Measurements from ENCODE around the gene ADK.

GRCh38 chr10:74118804-74119203 lies 32.2 kb upstream of the ADK start:
- TF ChIP-seq POLR2A (IDR thresholded peaks at IDR 0.05) (no peak), CTCF (IDR thresholded peaks at IDR 0.05 in 4 of 5, conservative IDR thresholded peaks at IDR 0.05 in 1 of 5) (no peak)
